Activated naive CD4-positive, alpha-beta T cell treated with anti-CD3 and anti-CD28 coated beads, Interleukin-2, amount 50 U/mL, for 24 hours (primary cell): Measurements from ENCODE around the gene ERP27.
A peak's percentile ranks its signal among the peaks of the same experiment; 100 is the strongest.

ENCODE experiments used
- H3K27ac Mint-ChIP-seq: one replicate; pipeline ENCODE4 v1.8.0; 2021; ENCODE audit warnings: mild to moderate bottlenecking, mixed read lengths
- H3K27me3 Mint-ChIP-seq: one replicate; pipeline ENCODE4 v1.8.0; 2021; ENCODE audit warnings: mixed read lengths
- H3K36me3 Mint-ChIP-seq: one replicate; pipeline ENCODE4 v1.8.0; 2021; ENCODE audit warnings: mixed read lengths
- H3K4me1 Mint-ChIP-seq: one replicate; pipeline ENCODE4 v1.8.0; 2021; ENCODE audit warnings: mixed read lengths
- H3K4me3 Mint-ChIP-seq: one replicate; pipeline ENCODE4 v1.8.0; 2021; ENCODE audit warnings: mild to moderate bottlenecking, mixed read lengths
- H3K9me3 Mint-ChIP-seq: one replicate; pipeline ENCODE4 v1.8.0; 2021; ENCODE audit warnings: mixed read lengths

ERP27 gene

DNA sequence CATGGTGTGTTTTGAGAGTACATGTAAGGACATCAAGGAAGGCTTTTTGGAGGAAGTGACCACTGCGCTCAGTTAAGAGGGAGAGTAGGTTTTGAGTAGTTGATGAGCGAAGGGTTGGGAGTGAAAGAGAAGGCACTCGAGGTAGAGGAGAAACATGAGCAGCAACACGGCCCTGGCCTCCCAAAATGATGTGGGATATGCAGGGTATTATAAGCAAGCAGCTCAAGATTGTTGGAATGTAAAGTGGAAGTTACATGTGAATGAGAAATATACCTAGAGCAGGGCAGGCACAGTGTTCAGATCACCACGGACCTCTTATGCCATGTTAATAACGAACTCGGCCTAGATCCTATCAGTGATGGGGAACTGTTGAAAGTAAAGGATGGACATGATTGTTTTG lies 25.2 kb upstream of the ERP27 start:
- peak overlapping the region; percentile 38 for H3K4me3 Mint-ChIP-seq
- no peaks in the 10 kb centered on the region for H3K27me3 Mint-ChIP-seq
- H3K4me1 Mint-ChIP-seq = peaks cover 78% of the 10 kb centered on the region
- peaks cover 5% of the 10 kb centered on the region for H3K9me3 Mint-ChIP-seq
- peak overlapping the region; percentile 98 for H3K27ac Mint-ChIP-seq
- H3K36me3 Mint-ChIP-seq = no peaks in the 10 kb centered on the region

DNA sequence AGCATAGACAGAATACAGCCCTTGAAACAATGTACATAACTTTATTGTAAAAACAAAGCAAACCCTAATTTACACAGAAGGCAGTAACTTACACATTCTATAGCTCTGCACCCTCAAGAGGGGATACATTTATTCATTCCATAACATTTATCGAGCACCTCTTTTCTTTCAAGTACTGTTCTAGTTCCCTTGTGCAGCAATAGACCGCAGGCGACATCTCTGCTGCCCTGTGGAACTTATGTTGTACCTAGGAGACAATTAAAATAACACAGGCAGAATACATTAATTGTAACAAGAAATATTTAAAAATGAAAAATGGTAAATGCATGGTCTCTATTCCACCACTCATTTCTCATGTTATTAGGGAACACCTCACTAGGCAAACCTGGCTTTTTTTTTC lies 24.5 kb upstream of the ERP27 start:
- no peaks in the 10 kb centered on the region for H3K36me3 Mint-ChIP-seq
- H3K9me3 Mint-ChIP-seq = peaks cover 5% of the 10 kb centered on the region
- H3K4me3 Mint-ChIP-seq = peak overlapping the region; percentile 71
- peaks cover 77% of the 10 kb centered on the region for H3K4me1 Mint-ChIP-seq
- peak overlapping the region; percentile 98 for H3K27ac Mint-ChIP-seq
- H3K27me3 Mint-ChIP-seq = no peaks in the 10 kb centered on the region

DNA sequence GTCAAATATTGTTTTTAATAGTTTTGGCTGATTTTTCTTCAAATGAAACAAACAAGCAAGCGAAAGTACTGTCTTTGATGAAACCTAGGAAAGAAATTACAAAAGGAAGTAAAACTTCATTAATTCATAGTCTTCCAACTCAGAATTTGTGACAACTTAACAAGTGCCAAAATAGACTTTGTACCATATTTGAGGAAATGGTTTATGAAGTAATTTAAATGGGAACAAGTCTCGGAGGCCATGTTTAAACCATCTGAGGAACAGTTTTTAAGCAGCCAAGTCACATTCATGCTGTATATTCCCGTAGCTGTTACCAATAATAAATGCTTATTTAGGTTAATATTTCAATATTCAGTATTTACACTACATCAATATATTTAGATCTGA lies 23.8 kb upstream of the ERP27 start:
- Mint-ChIP-seq H3K4me1 (peaks cover 77% of the 10 kb centered on the region), H3K4me3 (peak overlapping the region; percentile 100), H3K27ac (peak overlapping the region; percentile 98), H3K36me3 (peaks cover 2% of the 10 kb centered on the region), H3K9me3 (peaks cover 5% of the 10 kb centered on the region), H3K27me3 (no peaks in the 10 kb centered on the region)

DNA sequence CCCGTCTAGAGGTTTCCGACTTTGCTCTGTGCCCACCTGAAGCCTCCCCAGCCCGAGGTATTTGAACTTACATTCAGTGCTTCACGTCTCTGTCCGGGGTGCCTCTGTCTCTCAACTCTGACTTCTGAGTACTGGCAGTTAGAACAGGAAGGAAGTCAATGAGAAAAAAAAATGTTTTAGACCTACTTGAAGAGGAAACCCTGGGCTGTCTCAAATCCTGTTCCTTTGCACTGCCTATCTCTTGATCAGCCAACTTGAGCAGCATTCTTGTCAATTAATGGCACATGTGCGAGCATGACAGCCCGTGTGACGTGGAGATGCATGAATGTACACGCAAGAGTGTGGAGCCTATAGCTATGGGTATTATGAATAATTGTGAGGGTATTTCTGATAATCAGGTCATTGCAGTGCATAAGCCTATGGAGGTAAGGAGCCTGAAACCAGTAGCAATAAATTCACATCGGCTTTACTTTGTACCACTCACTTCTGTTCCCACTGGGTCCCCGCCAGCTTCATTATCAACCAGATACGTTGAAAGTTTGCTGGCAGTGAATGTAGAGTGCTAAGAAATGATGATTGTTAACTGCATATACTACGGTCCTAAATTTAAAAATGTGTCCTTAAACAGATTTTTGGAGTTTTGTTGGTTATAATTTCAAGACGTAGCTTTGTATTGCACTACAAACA lies 23.3 kb upstream of the ERP27 start, which contains the start of gene ARHGDIB:
TSS of gene ARHGDIB (minus strand) at position 136 of the 687 bp plus-strand sequence. CDS start 10,889 bp downstream, outside the sequence.
- no peaks in the 10 kb centered on the region for H3K27me3 Mint-ChIP-seq
- peaks cover 2% of the 10 kb centered on the region for H3K36me3 Mint-ChIP-seq
- H3K9me3 Mint-ChIP-seq = peaks cover 5% of the 10 kb centered on the region
- peak within 1 kb of the TSS; percentile 100 for H3K4me3 Mint-ChIP-seq
- peak within 1 kb of the TSS; percentile 98 for H3K27ac Mint-ChIP-seq
- peaks cover 81% of the 10 kb centered on the region for H3K4me1 Mint-ChIP-seq

DNA sequence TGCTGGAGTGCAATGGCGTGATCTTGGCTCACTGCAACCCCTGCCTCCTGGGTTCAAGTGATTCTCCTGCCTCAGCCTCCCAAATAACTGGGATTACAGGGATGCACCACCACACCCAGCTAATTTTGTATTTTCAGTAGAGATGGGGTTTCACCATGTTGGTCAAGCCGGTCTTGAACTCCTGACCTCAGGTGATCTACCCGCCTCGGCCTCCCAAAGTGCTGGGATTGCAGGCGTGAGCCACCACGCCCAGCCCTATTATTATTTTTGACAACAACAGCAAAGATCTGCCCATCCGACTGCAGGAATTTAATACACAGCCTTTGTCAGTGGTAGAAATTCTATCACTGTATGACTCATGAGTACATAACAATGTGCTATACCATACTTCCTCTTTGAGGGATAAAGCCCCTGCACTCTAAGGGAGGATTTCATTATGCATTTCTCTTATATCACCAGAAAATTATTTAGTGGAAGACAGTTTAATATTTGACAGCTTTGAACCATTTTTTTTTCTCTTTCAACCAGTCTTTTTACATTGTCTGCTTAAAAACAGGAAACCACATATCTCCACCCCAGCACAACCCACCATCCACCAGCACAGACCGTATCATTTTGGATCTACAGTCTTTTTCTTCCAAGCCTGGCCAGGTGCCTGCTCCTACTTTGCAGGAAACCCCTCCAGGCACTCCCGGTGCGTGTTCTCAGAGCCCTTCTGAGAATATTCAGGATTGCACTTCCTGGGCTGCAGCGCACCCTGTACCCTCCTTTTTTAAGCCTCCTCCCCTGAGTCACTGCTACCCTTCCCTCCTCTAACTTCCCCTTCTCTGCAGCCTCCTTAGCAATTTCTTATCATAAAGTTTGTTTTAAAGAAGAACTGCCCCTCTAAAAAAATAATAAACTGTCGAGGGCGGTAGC lies 22.5 kb upstream of the ERP27 start:
- Mint-ChIP-seq H3K36me3 (peaks cover 2% of the 10 kb centered on the region), H3K27ac (peak overlapping the region; percentile 98)

DNA sequence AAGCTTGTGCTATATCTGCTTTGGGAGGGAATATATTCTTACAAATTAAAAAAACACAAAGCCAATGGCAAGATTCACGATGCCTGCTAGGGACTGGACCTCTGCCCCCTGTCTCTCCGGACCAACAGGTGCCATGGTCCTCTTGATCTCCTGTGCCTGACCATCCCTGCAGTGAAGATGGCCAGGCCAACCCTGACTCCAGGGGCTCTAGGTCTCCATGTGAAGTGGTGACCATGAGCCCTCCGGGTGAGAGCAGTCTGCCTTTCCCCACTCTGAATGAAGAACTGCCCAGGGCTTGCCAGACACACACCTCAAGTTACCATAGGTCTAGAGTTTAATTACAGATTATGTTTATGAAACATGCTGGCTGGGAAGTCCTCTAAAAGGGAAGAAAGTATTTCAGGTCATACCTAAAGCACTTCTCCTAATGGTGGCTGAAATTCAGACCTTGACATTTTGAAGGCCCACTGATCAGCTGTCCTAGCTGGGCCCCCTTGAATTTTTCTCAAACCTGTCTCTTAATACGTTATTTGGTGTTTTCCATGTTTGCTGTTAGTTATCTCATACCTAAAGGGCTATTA lies 21.7 kb upstream of the ERP27 start:
- H3K4me3 Mint-ChIP-seq = peak overlapping the region; percentile 100
- no peaks in the 10 kb centered on the region for H3K27me3 Mint-ChIP-seq
- peaks cover 78% of the 10 kb centered on the region for H3K4me1 Mint-ChIP-seq

More for the DNA sequence above, 22.5 kb upstream of the ERP27 start:
- H3K4me3 Mint-ChIP-seq = peak overlapping the region; percentile 100
- peaks cover 5% of the 10 kb centered on the region for H3K9me3 Mint-ChIP-seq
- H3K4me1 Mint-ChIP-seq = peaks cover 82% of the 10 kb centered on the region
- H3K27me3 Mint-ChIP-seq = no peaks in the 10 kb centered on the region

DNA sequence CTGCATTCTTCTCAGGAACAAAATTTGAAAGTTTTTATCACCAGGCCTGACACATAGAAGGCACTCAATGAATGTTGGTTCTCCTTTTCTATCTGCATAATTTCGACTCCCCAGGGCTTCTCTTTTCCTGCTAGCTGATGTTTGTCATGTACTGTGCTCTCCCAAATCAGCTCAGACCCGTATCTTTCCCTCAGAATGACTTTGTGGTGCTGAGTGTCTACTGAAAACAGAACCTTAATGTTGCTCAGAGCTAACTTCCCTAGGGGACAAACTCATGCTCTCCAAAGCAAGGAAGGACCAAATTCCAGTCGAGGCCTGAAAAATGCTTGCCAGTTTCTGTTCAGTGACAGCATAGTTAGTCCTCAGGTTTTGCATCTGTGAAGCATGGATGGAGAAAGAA lies 21.1 kb upstream of the ERP27 start:
- H3K27ac Mint-ChIP-seq = peak overlapping the region; percentile 98
- H3K4me1 Mint-ChIP-seq = peaks cover 78% of the 10 kb centered on the region
- H3K9me3 Mint-ChIP-seq = peaks cover 5% of the 10 kb centered on the region
- no peaks in the 10 kb centered on the region for H3K27me3 Mint-ChIP-seq
- peaks cover 2% of the 10 kb centered on the region for H3K36me3 Mint-ChIP-seq
- H3K4me3 Mint-ChIP-seq = peak overlapping the region; percentile 100

More for the DNA sequence above, 21.7 kb upstream of the ERP27 start:
- peak overlapping the region; percentile 98 for H3K27ac Mint-ChIP-seq
- peaks cover 5% of the 10 kb centered on the region for H3K9me3 Mint-ChIP-seq
- H3K36me3 Mint-ChIP-seq = peaks cover 2% of the 10 kb centered on the region

DNA sequence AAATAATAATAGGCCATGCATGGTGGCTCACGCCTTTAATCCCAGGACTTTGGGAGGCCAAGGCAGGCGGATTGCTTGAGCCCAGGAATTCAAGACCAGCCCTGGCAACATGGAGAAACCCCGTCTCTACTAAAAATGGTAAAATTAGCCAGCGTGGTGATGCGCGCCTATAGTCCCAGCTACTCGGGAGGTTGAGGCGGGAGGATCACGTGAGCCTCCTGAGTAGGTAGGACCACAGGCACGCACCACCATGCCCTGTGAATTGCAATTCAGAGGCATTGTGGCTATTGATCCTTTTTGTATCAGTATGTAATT lies 20.7 kb upstream of the ERP27 start:
- Mint-ChIP-seq H3K36me3 (peaks cover 2% of the 10 kb centered on the region), H3K27me3 (no peaks in the 10 kb centered on the region), H3K4me3 (peak overlapping the region; percentile 100), H3K27ac (peak overlapping the region; percentile 98), H3K4me1 (peaks cover 78% of the 10 kb centered on the region), H3K9me3 (peaks cover 5% of the 10 kb centered on the region)

DNA sequence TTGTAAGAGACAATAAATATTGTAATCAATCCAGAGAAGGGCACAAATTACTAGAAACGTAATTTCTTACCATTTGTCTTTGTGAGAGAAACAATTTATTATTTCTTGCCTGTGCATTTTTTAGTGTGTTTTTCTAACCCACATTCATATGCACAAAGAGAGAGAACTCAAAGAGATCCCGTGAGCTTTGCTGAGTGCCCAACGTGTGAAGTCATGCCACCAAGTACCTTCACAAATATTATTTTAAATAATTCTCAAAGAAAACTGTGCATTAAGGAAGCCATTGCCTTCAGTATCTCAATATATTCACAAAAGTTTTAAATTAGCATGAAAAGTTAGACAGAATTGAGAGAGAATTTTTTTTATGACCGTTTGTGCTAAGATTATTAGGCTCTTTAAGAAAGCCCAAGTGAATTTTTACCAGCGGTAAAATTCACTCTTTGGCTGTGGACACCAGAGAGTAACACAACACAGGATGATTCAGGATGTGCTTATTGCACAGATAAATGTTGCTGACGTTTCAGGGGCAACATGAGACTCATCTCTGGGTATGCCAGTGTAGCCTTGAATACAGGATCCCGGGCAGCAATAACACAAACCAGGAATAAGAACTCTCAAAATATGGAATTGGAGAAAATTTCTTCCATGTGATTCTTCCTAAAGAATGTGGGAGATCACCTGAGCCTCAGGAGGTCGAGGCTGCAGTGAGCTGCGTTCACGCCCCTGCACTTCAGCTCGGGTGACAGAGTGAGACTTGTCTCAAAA lies 20.2 kb upstream of the ERP27 start:
- H3K4me3 Mint-ChIP-seq = peak overlapping the region; percentile 100
- peaks cover 78% of the 10 kb centered on the region for H3K4me1 Mint-ChIP-seq
- H3K9me3 Mint-ChIP-seq = no peaks in the 10 kb centered on the region
- H3K27me3 Mint-ChIP-seq = no peaks in the 10 kb centered on the region
- peaks cover 2% of the 10 kb centered on the region for H3K36me3 Mint-ChIP-seq
- H3K27ac Mint-ChIP-seq = peak overlapping the region; percentile 98

DNA sequence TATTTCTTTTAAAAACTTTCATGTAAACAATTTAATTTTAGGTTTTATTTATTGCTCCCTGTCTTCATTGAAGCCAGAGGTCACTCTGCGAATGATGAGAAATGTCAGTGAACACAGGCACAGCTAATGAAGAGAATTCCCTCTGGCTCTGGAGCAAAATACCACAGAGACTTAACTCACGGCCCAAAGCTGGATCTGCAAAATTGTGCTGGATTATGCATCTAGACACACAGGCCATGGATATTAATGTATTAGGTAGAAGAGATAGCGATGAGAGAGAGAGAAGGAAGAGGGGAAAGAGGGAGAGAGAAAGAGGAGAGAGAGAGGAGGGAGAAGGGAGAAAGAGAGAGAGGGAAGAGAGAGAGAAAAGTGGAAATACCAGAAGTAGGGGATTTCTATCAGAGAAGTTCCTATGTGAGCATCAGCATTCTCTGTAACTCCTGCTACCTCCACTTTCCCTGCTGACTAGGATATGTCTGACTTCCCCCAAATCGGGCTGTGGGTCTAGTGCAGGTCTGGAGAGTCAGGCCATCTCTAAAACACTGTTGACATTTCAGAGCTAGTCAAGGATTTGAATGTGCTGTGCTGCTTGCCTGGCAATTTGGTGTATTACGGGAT lies 19.3 kb upstream of the ERP27 start:
- H3K4me1 Mint-ChIP-seq = peaks cover 78% of the 10 kb centered on the region

DNA sequence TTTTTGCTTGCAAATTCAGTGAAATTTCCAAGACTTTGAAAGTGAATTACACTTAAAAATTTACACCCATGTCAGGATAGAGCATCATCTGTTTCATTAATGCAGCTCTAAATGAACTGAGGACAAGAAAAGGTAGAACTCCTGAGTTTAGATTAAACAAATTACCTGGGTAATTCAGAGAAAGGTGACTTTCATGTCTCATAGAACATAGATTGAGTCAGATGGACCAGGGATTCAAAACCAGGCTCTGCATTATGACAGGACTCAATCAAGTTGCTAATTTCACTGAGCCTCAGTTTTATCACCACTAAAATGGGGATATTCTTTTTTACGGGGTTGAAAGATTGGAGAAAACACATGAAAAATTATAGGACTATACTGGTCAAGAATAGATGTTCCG lies 18.6 kb upstream of the ERP27 start:
- Mint-ChIP-seq H3K27ac (peak overlapping the region; percentile 95), H3K27me3 (no peaks in the 10 kb centered on the region), H3K4me3 (peak overlapping the region; percentile 100), H3K36me3 (peaks cover 5% of the 10 kb centered on the region), H3K4me1 (peaks cover 81% of the 10 kb centered on the region), H3K9me3 (no peaks in the 10 kb centered on the region)

More for the DNA sequence above, 19.3 kb upstream of the ERP27 start:
- Mint-ChIP-seq H3K27me3 (no peaks in the 10 kb centered on the region), H3K4me3 (peak overlapping the region; percentile 100), H3K9me3 (no peaks in the 10 kb centered on the region), H3K27ac (peak overlapping the region; percentile 98), H3K36me3 (peaks cover 2% of the 10 kb centered on the region)

DNA sequence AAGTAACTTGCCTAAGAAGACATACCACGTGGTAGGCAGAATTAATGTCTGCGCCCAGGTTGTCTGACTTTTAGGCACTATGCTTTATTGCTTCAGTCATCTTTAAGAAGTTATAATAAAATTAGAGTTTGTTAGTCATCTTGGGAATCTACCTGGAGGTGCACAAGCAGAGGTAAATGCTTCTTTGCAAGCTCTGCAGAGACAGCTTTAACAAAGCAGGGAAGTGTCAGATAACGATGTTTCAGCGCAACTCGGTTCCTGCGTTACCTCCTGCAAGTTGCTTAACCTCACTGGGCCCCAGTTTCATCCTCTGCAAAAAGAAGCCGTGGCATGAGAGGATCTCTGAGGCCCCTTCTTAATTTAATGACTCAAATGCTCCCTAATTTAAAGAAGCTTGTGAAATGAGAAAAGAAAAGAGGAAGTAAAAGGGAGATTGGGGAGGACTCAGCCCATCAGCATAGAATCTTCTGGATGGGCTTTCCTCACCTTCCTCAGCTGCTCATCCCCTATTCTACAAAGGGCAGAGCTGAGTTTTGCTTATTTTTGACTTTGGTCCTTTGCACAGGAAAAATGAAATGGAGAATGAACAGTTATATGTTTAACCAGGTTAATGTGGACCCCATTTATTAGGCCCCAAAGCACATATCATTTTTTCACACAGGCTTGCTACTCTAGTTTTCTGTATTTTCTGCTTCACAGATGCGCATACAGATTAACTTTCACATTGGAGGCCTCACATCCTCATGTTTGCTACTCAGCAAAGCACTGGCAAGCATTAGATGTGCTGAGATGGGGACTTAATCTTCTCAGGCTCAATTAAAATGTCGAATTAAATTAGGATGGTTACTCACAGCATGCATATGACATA lies 17.9 kb upstream of the ERP27 start:
- H3K27ac Mint-ChIP-seq = peak overlapping the region; percentile 95
- no peaks in the 10 kb centered on the region for H3K9me3 Mint-ChIP-seq
- H3K4me3 Mint-ChIP-seq = peak overlapping the region; percentile 100
- peaks cover 84% of the 10 kb centered on the region for H3K4me1 Mint-ChIP-seq
- H3K36me3 Mint-ChIP-seq = peaks cover 5% of the 10 kb centered on the region
- H3K27me3 Mint-ChIP-seq = no peaks in the 10 kb centered on the region

DNA sequence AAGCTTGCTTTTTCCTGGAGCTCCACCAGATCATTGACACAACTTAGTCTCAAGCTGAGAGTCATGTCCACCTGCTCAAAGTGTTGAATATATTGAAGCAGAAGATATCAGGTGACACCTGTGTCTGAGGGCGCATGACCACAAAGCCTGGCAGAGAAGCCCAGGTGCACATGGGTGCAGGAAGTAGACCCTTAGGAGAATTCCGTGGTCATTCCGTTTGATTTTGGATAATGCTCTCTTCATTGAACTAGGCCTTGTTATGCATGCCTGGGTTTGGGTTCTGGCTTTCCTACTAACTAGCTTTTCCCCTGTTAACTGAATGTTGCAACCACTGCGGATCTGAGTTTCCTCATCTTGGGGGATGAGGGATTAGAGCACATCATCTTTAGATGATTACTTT lies 15.9 kb upstream of the ERP27 start:
- H3K4me1 Mint-ChIP-seq = peaks cover 95% of the 10 kb centered on the region
- peak overlapping the region; percentile 90 for H3K4me3 Mint-ChIP-seq
- H3K27me3 Mint-ChIP-seq = no peaks in the 10 kb centered on the region
- peak overlapping the region; percentile 99 for H3K27ac Mint-ChIP-seq
- H3K9me3 Mint-ChIP-seq = no peaks in the 10 kb centered on the region
- peaks cover 16% of the 10 kb centered on the region for H3K36me3 Mint-ChIP-seq

DNA sequence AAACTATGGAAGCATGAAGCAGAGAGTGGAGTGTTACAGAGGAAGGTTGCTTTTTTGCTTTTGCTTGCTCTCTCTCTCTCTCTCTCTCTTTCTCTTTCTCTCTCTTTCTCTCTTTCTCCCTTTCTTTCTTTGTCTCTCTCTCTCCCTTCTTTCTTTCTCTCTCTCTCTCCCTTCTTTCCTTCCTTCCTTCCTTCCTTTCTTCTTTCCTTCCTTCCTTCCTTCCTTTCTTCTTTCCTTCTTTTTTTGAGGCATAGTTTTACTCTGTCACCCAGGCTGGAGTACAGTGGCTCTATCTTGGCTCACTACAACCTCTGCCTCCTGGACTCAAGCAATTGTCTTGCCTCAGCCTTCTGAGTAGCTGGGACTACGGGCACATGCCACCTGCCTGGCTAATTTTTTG lies 15.4 kb upstream of the ERP27 start:
- Mint-ChIP-seq H3K36me3 (peaks cover 19% of the 10 kb centered on the region), H3K27ac (peak overlapping the region; percentile 99), H3K27me3 (no peaks in the 10 kb centered on the region), H3K4me1 (peaks cover 95% of the 10 kb centered on the region), H3K4me3 (peak overlapping the region; percentile 90), H3K9me3 (no peaks in the 10 kb centered on the region)
